HG03045 (cell line): ENCODE measurements around the gene HS6ST3.

Source experiments
- ATAC-seq: cut with Tn5 transposase; IDR thresholded peaks from one replicate; pipeline ENCODE4 v1.9.1; 2021; ENCODE audit warnings: mild to moderate bottlenecking, moderate library complexity; ENCODE audit not compliant: unreplicated experiment

HS6ST3 gene

DNA sequence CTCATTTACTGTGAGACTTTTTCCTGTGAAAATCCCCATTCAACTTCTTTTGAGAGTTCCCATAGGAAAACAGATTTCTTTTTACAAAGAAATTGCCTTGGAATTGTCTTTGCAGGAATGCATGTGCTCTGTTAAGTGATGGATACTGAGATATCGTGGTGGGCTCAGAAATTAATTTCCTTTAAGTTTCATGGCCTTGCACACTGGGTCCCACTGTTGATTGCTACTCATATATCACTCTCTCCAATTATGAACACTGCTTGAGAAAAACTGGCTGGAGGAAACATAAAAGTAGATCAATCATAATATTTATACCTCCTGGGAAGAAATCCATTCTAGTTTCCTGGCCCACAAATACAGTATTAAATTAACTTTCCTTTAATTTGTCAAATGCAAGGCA lies 773.1 kb downstream of the HS6ST3 start:
- ATAC-seq: no peak

DNA sequence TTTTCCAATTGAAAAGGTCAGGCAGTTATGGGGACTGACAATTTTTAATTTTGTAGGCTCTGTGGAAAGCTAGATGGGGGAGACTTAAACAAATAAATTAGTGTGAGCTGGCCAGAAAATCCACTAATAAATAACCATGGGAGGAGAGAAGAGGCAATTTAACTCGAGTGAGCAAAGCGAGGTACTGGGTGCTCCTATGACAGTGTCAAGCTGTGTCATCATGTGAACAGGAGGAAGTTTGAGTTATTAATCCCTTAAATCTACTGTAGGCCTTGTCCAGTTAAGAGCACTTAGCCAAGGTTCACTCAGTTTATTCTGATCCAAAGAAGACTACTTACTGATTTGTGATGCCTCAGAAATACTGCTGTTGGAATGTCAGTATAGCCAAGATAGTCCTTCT lies 781.6 kb downstream of the HS6ST3 start:
- no peak for ATAC-seq

GRCh38 chr13:96880419-96880818 lies 790.5 kb downstream of the HS6ST3 start:
- no peak for ATAC-seq
